ENCODE results near the gene SCAPER.

- TF ChIP-seq REST (IDR thresholded peaks at IDR 0.05; ENCODE audit: insufficient read depth in 1 of 2, low read depth in 2 of 2, low read length in 2 of 2): no peak
- no peak for TF ChIP-seq POLR2AphosphoS5 (IDR thresholded peaks at IDR 0.05; ENCODE audit: low read depth, low read length)
- no peak for TF ChIP-seq TAF1 (IDR thresholded peaks at IDR 0.05; ENCODE audit: borderline replicate concordance, insufficient read depth, low read length)
- no peak for TF ChIP-seq FOXP2 (optimal IDR thresholded peaks at IDR 0.05; ENCODE audit: borderline replicate concordance, extremely low read depth, extremely low read length, insufficient read depth)
These were observed 371.9 kb downstream of the SCAPER start for GRCh38 chr15:76533060-76533820.

All from PFSK-1 (cell line).